HG03108 (cell line): ENCODE measurements around the gene MADCAM1.
"Not testable (repeated sequence)": the region's sequence is repeated elsewhere in the genome, so short reads cannot be mapped to it uniquely, and the experiment has no call there.

Source experiments
- ATAC-seq: cut with Tn5 transposase; IDR thresholded peaks from one replicate; pipeline ENCODE4 v1.9.1; 2021; ENCODE audit warnings: moderate library complexity; ENCODE audit not compliant: unreplicated experiment

Gene MADCAM1

DNA sequence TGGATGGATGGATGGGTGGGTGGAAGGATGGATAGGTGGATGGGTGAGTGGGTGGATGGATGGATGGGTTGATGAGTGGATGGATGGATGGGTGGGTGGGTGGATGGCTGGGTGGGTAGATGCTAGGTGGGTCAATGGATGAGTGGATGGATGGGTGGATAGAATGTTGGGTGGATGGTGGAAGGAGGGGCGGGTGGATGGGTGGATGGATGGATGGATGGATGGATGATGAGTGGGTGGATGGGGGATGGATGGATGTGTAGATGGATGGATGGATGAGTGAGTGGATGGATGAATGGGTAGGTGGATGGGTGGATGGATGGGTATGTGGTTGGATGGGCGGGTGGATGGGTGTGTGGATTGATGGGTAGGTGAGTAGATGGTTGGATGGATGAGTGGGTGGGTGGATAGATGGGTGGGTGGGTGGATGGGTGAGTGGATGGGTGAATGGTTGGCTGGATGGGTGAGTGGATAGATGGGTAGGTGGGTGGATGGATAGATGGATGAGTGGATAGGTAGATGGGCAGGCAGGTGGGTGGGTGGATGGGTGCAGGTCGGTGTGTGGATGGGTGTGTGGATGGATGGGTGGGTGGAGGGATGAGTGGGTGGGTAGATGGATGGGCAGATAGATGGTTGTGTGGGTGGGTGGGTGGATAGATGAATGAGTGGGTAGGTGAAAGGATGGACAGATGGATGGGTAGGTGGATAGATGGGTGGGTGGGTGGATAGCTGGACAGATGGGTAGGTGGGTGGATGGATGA is 31.1 kb upstream of the MADCAM1 start:
- ATAC-seq, result no peak

- no peak for ATAC-seq
These were observed 28.7 kb upstream of the MADCAM1 start for GRCh38 chr19:467554-467953.

- ATAC-seq, result no peak
These were observed 27.6 kb upstream of the MADCAM1 start for GRCh38 chr19:468587-469256.

- no peak for ATAC-seq
These were observed 26.5 kb upstream of the MADCAM1 start for GRCh38 chr19:469833-470232.

- ATAC-seq, result no peak
These were observed 25.6 kb upstream of the MADCAM1 start for GRCh38 chr19:470701-471100.

- ATAC-seq, result no peak
These were observed 24.1 kb upstream of the MADCAM1 start for GRCh38 chr19:472005-472858.

GRCh38 chr19:474126-475078 is 21.9 kb upstream of the MADCAM1 start:
- ATAC-seq, result no peak

- ATAC-seq, result no peak
These were observed 20.9 kb upstream of the MADCAM1 start for GRCh38 chr19:475360-475759.

DNA sequence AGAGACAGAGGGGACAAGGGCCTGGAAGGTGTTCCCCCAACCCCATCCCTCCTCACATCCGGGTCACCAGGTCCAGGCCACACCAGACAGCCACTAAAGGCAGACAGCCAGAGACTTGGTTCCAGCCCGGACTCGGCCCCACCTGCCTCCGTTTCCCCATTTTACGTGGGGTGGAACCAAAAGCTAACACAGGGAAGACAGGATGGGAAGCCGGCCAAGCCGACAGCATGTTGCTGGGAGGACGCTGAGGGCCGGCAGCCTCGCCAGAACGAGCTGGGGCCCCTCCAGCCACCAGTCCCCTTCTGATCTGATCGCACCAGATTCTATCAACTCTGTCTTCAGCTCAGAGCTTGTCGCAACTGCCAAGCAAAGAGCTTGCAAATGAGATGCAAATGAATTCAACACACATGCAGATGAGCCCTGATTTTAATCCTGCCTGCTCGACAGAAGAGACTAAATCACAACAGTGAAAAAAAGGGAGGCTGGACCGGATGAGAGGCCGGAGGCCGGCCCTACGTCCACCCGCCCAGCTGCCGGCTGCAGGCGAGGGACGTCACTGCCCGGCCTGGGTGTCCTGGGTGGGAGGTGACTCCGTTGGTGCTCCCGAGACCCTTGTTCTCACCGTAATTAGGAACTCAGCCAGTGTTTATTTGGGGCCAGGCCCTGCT is 17.9 kb upstream of the MADCAM1 start:
- no peak for ATAC-seq

DNA sequence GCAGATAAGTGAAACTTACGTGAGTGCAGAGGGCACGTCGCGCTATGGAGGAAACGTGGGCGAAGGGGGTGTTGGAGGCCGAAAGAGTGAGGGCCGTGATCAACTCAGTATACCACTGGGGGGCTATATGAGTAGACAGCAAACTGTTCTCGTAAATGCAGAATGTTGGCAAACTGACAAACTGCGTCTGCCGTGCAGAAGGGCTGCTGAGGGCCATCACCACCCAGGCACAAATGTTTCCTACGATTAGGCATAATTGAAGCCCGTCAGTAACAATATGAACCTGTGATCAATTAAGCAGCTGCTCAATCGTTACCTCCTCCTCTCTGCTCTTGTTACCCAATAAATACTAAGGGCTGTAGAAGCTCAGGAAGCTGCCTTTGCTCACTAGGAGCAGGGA is 17.3 kb upstream of the MADCAM1 start:
- ATAC-seq, result no peak

DNA sequence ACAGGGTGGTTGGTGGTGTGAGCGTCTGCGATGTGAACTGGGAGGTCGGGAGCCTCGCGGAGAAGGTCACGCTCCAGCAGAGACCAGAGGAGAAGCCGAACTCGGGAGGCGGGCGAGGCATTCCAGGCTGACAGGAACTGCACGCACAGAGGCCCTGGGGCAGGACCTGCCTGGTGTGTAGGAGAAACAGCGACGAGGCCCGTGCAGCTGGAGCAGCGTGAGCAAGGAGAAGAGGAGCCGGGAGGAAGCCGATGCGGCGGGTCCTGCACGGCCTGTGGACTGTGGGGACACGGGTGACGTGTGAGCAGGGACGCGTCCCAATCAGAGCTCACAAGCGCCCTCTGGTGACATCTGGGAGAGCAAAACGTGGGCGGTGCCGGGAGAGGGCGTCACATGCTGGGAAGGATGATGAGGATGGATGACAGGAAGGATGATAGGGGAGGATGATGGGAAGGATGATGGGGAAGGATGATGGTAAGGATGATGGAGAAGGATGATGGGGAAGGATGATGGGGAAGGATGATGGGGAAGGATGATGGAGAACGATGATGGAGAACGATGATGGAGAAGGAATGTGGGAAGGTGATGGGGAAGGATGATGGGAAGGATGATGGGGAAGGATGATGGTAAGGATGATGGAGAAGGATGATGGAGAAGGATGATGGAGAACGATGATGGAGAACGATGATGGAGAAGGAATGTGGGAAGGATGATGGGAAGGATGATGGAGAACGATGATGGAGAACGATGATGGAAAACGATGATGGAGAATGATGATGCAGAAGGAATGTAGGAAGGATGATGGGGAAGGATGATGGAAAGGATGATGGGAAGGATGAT is 16.1 kb upstream of the MADCAM1 start:
- ATAC-seq, result no peak

GRCh38 chr19:481100-481499 is 15.2 kb upstream of the MADCAM1 start:
- not testable (repeated sequence) for ATAC-seq

GRCh38 chr19:482186-483041 is 13.9 kb upstream of the MADCAM1 start:
- no peak for ATAC-seq

DNA sequence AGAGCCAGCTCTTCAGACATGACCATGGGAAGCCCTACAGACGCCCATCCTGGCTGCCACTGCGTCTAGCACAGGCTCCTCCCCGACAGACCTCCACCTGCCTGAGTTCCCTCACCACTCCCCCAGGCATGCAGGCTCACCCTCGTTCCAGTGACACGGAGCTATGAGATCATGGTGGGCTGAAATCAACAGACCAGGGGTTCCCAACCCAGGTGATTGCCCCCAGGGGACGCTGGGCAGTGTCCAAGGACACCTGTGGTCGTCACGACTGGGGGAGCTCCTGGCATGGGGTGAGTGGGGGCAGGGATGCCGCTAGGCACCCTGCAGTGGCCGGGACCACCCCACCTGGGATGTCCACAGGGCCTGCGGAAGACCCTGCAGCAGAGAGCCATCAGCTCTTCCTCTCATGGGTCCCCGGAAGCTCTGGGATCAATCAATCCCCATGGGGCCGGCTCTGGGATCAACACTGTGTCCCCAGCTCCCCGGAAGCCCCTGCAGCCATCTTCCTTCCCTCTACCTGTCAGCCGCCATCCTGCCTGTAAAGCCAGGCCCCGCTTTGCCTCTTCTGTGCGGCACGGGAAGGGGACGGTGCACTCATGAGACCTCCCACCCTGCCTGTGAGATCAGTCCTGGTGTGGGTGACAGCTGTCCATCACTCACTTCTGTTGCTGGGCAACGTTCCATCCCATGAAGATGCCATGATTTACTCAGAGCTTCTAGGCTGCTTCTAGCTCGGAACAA is 12.8 kb upstream of the MADCAM1 start:
- no peak for ATAC-seq

- no peak for ATAC-seq
These were observed 11.8 kb upstream of the MADCAM1 start for GRCh38 chr19:484494-484893.

- ATAC-seq, result no peak
These were observed 11.2 kb upstream of the MADCAM1 start for GRCh38 chr19:485077-485476.

- no peak for ATAC-seq
These were observed 10.6 kb upstream of the MADCAM1 start for GRCh38 chr19:485583-486236.
